Adrenal gland (tissue), 12 donors: Measurements from ENCODE around the gene ZNF672. TPM values are rescaled to one million over a fixed set of nuclear protein-coding genes. Genes with fewer than 3 reads are reported as not detected.

Experiments
- DNase-seq, 7 donors: peaks; one replicate each; pipeline ENCODE4 v3.0.0-alpha.2; 2019 to 2020
- H3K27ac ChIP-seq, 5 donors: fragments of 200-600 bp; sonication (generic) in 4 of 5; 1 replicate in 3 of 5; 2 replicates in 2 of 5; pipeline versions ENCODE4 v1.5.1 to v1.8.0; 2016 to 2020; ENCODE audit warnings: mild to moderate bottlenecking in 1 of 5
- H3K27me3 ChIP-seq: fragments of 200-600 bp; 2 replicates; pipeline ENCODE4 v1.8.0; 2021
- H3K36me3 ChIP-seq, 2 donors: fragments of 200-600 bp; replicated peaks in 1 of 2; 1 replicate in 1 of 2; 2 replicates in 1 of 2; pipeline versions ENCODE4 v1.5.1 to v1.8.0; 2018 to 2022
- H3K4me1 ChIP-seq, 2 donors: fragments of 200-600 bp; replicated peaks in 1 of 2; 1 replicate in 1 of 2; 2 replicates in 1 of 2; pipeline versions ENCODE4 v1.5.1 to v1.8.0; 2018 to 2021
- H3K4me3 ChIP-seq, 4 donors: fragments of 200-600 bp; sonication (generic) in 3 of 4; one replicate each; pipeline ENCODE4 v1.5.1; 2016 to 2018
- H3K9me3 ChIP-seq, 3 donors: fragments of 200-600 bp; sonication (generic) in 1 of 3; replicated peaks in 1 of 3; 1 replicate in 2 of 3; 2 replicates in 1 of 3; pipeline versions ENCODE4 v1.5.1 to v1.8.0; 2016 to 2021
- POLR2A ChIP-seq, 2 donors: fragments of 450-650 bp; IDR thresholded peaks; one replicate each; pipeline ENCODE4 v1.6.1; 2017; ENCODE audit warnings: antibody characterized with exemption in 2 of 2, mild to moderate bottlenecking in 2 of 2, moderate library complexity in 1 of 2
- WGBS, 4 donors: extraction: QIAGEN DNeasy Blood & Tissue Kit in 2 of 4; methylation state at CpG; one replicate each; pipeline versions ENCODE4 v1.1.5 to v1.1.7; 2013 to 2017; 5-methylcytosine and 5-hydroxymethylcytosine counted together
- intact Hi-C, 2 donors: fragments of 100-400 bp; cut with DNase I; formaldehyde crosslinking; loops; one replicate each; pipeline versions ENCODE4 v1.14.1 to v1.15.0; 2022 to 2023
- polyA plus RNA-seq, 3 donors: library from polyadenylated mRNA; stranded (reverse); fragments of 200-250 nt in 2 of 3; fragments of 350-450 nt in 1 of 3; fragmentation: Illumina TruSeq in 1 of 3; extraction: RNeasy Lipid Tissue Mini Kit (QIAGEN cat#74804) in 1 of 3; gene quantifications; one replicate each; pipeline ENCODE4 v1.2.3, GENCODE V29; 2013 to 2014
- total RNA-seq, 9 donors: library from RNA; depleted of rRNA in 4 of 9; stranded (reverse); fragments of >200 nt in 4 of 9; fragments of 120-200 nt in 1 of 9; fragmentation: NEBNext Ultra II Directional in 1 of 9; extraction: Animal tissue kit (Norgen Biotek cat#: 25700) in 1 of 9; gene quantifications; one replicate each; pipeline versions ENCODE4 v1.1.0 to v1.2.4, GENCODE V29; 2013 to 2023
- TF ChIP-seq, protein P1 (sequence below), 6 experiments: fragments of 450-650 bp in 4 of 6; fragments of 200-600 bp in 2 of 6; sonication (generic) in 1 of 6; IDR thresholded peaks; 1 replicate in 5 of 6; 2 replicates in 1 of 6; pipeline versions ENCODE4 v1.5.1 to v1.8.0; 2016 to 2021; ENCODE audit warnings: antibody characterized with exemption in 6 of 6, mild to moderate bottlenecking in 2 of 6, moderate library complexity in 1 of 6
- donor health status: healthy with polysubstance abuse.
- donor health status: Bipolar disorder and iron deficiency.
- donor health status: DM: yes; HTN: yes; CAD: no.
- donor health status: DM: no; HTN: no; CAD: no.
- donor health status: DM: no; HTN: no; CAD: no.
- donor health status: DM: yes; HTN: yes; CAD: no.

The ZNF672 gene
- total and polyA plus RNA-seq, 12 donors: 9.5 to 47.5 (median 29.3) TPM

GRCh38 chr1:248821641-248822040 is 16.4 kb upstream of the ZNF672 start:
- H3K4me1 ChIP-seq: peaks cover 34 to 50% of the 10 kb centered on the region in 2 donors
- intact Hi-C loops: no loop called here

DNA sequence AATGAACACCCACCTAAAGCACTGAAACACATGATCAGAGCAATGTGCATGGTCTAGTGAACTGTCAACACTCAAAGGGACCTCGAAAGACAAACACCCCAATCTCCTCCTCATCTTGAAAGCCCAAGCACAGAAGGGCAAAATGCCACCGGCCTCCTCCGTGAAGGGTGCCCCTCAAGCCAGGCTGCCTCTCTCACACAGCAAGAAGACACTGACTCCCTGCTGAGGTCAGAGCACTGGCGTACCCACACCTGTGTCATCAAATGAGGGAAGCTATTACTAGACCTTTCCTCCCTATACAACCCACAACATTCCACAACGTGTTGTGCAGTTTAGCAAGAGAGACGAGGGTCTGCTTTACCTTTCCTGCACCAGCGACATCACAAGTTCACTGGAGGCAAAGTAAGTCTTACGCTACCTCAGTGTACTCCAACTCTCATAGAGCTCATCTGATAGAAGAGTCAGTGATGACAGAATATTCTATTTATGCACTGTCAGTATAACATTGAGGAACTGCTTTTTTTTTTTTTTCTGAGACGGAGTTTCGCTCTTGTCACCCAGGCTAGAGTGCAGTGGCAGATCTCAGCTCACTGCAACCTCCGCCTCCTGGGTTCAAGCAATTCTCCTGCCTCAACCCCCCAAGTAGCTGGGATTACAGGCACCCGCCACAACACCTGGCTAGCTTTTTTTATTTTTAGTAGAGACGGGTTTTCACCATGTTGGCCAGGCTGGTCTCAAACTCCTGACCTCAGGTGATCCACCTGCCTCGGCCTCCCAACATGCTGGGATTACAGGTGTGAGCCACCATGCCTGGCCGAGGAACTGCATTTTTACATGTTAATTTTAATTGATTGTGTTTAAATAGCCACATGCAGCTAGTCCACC is 15.6 kb upstream of the ZNF672 start:
- peaks cover 0 to 11% of the 10 kb centered on the region in 2 donors for H3K36me3 ChIP-seq
- H3K4me1 ChIP-seq: peaks cover 38 to 45% of the 10 kb centered on the region in 2 donors
- H3K27me3 ChIP-seq: no peaks in the 10 kb centered on the region
- 84 to 86% (median 84%) methylated on average over 14 to 15 of the region's 15 CpGs for WGBS, 4 donors
- no peaks in the 10 kb centered on the region for H3K9me3 ChIP-seq
- intact Hi-C loops: no loop called here
- TF ChIP-seq POLR2A (IDR thresholded peaks at IDR 0.05): no peak
- TF ChIP-seq, protein P1, sequence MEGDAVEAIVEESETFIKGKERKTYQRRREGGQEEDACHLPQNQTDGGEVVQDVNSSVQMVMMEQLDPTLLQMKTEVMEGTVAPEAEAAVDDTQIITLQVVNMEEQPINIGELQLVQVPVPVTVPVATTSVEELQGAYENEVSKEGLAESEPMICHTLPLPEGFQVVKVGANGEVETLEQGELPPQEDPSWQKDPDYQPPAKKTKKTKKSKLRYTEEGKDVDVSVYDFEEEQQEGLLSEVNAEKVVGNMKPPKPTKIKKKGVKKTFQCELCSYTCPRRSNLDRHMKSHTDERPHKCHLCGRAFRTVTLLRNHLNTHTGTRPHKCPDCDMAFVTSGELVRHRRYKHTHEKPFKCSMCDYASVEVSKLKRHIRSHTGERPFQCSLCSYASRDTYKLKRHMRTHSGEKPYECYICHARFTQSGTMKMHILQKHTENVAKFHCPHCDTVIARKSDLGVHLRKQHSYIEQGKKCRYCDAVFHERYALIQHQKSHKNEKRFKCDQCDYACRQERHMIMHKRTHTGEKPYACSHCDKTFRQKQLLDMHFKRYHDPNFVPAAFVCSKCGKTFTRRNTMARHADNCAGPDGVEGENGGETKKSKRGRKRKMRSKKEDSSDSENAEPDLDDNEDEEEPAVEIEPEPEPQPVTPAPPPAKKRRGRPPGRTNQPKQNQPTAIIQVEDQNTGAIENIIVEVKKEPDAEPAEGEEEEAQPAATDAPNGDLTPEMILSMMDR (IDR thresholded peaks at IDR 0.05): no peak
- DNase-seq: peak in 3 of 7 donors; percentile 14 to 49 (median 24)
- H3K27ac ChIP-seq: peak overlapping the region in 2 of 5 donors; percentile 12 to 84
- H3K4me3 ChIP-seq: no peak overlapping the region

More at GRCh38 chr1:248821641-248822040, 16.4 kb upstream of the ZNF672 start:
- Histone ChIP-seq H3K36me3 (peaks cover 0 to 16% of the 10 kb centered on the region in 2 donors), H3K4me3 (no peak overlapping the region), H3K27ac (peak overlapping the region in 1 of 5 donors; percentile 84), H3K27me3 (no peaks in the 10 kb centered on the region), H3K9me3 (no peaks in the 10 kb centered on the region)
- 95 to 100% (median 97%) methylated on average over 5 to 7 of the region's 7 CpGs for WGBS, 4 donors
- TF ChIP-seq, protein P1 (IDR thresholded peaks at IDR 0.05): no peak
- TF ChIP-seq POLR2A (IDR thresholded peaks at IDR 0.05): no peak
- DNase-seq: peak in 3 of 7 donors; percentile 8 to 48 (median 19)

DNA sequence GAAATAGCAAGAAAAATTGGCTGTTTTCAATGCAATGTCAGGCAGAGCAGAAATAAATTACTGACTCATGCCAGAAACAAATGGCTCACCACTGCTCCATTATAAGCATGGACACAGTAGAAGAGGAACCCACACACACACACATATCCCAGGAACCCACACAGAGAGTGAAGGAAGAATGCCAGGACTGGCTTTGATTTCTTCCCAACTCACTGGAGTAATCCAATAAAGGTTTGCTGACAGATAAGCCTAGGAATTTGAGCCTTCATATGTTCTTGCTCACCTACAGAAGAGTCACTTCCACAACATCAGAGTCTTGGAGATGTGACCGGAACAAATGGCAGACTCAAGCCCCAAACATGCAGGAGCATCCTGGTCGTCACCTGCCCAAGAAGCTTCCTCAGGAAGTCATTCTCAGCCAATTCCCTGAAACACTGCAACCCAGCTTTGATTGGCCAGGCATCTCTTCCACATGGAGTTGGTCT is 14.5 kb upstream of the ZNF672 start:
- H3K27me3 ChIP-seq: no peaks in the 10 kb centered on the region
- peak in 2 of 7 donors; percentile 17 to 47 for DNase-seq
- peak overlapping the region in 1 of 5 donors; percentile 97 for H3K27ac ChIP-seq
- no peak overlapping the region for H3K4me3 ChIP-seq
- peaks cover 38 to 50% of the 10 kb centered on the region in 2 donors for H3K4me1 ChIP-seq
- H3K36me3 ChIP-seq: peaks cover 0 to 11% of the 10 kb centered on the region in 2 donors
- H3K9me3 ChIP-seq: no peaks in the 10 kb centered on the region
- intact Hi-C loops: no loop called here
- 84 to 100% (median 92%) methylated on average over 1 to 2 of the region's 2 CpGs for WGBS, 4 donors
- peak in 1 of 2 donors; percentile 8 for TF ChIP-seq POLR2A (IDR thresholded peaks at IDR 0.05)
- TF ChIP-seq, protein P1 (IDR thresholded peaks at IDR 0.05): no peak

DNA sequence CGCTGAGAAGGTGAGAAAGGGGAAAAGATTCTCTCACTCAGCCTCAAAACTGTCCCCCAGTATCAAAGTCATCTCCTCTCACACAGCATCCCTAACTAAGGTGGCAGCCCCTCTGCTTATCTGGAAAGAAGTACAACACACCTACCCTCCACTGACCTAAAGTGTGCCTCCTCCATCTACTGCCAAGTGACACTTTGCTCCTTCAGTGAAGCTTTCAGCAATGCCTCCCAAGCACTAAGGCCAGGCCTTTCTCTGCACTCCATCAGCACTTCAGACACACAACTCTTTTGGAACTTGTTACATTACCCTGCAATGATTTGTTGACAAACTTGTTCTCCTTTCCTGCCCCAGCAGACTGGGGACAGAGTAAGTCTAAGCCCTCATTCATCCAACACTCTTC is 13.7 kb upstream of the ZNF672 start:
- peaks cover 0 to 11% of the 10 kb centered on the region in 2 donors for H3K36me3 ChIP-seq
- no peaks in the 10 kb centered on the region for H3K9me3 ChIP-seq
- H3K4me1 ChIP-seq: peaks cover 38 to 51% of the 10 kb centered on the region in 2 donors
- 95 to 100% (median 100%) methylated on average over 1 of the region's 1 CpG for WGBS, 4 donors
- no peak for DNase-seq
- no peak overlapping the region for H3K4me3 ChIP-seq
- peak overlapping the region in 1 of 5 donors; percentile 97 for H3K27ac ChIP-seq
- H3K27me3 ChIP-seq: no peaks in the 10 kb centered on the region
- intact Hi-C loops: no loop called here
- TF ChIP-seq, protein P1 (IDR thresholded peaks at IDR 0.05): no peak
- TF ChIP-seq POLR2A (IDR thresholded peaks at IDR 0.05): no peak
